Esophagus (tissue), 2 donors: ENCODE measurements around the gene PHETA1. TPM values are rescaled to one million over a fixed set of nuclear protein-coding genes. Genes with fewer than 3 reads are reported as not detected.

Experiments used
- H3K27ac ChIP-seq, 2 donors: one replicate each; pipeline ENCODE4 v1.5.1; 2013; ENCODE audit warnings: low read depth in 2 of 2, mild to moderate bottlenecking in 2 of 2, inconsistent platforms in 1 of 2, low read length in 1 of 2, moderate library complexity in 1 of 2
- H3K27me3 ChIP-seq, 2 donors: one replicate each; pipeline ENCODE4 v1.6.1; 2013; ENCODE audit warnings: low read length in 2 of 2, control low read depth in 1 of 2, mild to moderate bottlenecking in 1 of 2; ENCODE audit not compliant: insufficient read depth in 2 of 2, control insufficient read depth in 1 of 2
- H3K36me3 ChIP-seq, 2 donors: one replicate each; pipeline ENCODE4 v1.6.1; 2013; ENCODE audit warnings: low read length in 1 of 2; ENCODE audit not compliant: control insufficient read depth in 2 of 2, insufficient read depth in 2 of 2
- H3K4me1 ChIP-seq, 2 donors: one replicate each; pipeline ENCODE4 v1.6.1; 2013; ENCODE audit warnings: low read length in 1 of 2; ENCODE audit not compliant: control insufficient read depth in 2 of 2, insufficient read depth in 2 of 2
- H3K4me3 ChIP-seq, 2 donors: one replicate each; pipeline ENCODE4 v1.5.1; 2013; ENCODE audit warnings: low read length in 2 of 2, mild to moderate bottlenecking in 2 of 2, low read depth in 1 of 2, moderate library complexity in 1 of 2
- H3K9me3 ChIP-seq, 2 donors: one replicate each; pipeline ENCODE4 v1.6.1; 2013; ENCODE audit warnings: mild to moderate bottlenecking in 2 of 2, low read depth in 1 of 2, low read length in 1 of 2, moderate library complexity in 1 of 2; ENCODE audit not compliant: control insufficient read depth in 2 of 2, insufficient read depth in 1 of 2
- WGBS, 2 donors: extraction: QIAGEN DNeasy Blood & Tissue Kit; methylation state at CpG; one replicate each; pipeline ENCODE4 v1.1.7; 2013; 5-methylcytosine and 5-hydroxymethylcytosine counted together
- polyA plus RNA-seq, 2 donors: library from polyadenylated mRNA; stranded (reverse); fragments of 200-250 nt; gene quantifications; one replicate each; pipeline ENCODE4 v1.2.3, GENCODE V29; 2013
- donor health status: healthy with polysubstance abuse.
- donor health status: Bipolar disorder and iron deficiency.

Gene PHETA1
- polyA plus RNA-seq, 2 donors, result 9.0 to 10.0 TPM

DNA sequence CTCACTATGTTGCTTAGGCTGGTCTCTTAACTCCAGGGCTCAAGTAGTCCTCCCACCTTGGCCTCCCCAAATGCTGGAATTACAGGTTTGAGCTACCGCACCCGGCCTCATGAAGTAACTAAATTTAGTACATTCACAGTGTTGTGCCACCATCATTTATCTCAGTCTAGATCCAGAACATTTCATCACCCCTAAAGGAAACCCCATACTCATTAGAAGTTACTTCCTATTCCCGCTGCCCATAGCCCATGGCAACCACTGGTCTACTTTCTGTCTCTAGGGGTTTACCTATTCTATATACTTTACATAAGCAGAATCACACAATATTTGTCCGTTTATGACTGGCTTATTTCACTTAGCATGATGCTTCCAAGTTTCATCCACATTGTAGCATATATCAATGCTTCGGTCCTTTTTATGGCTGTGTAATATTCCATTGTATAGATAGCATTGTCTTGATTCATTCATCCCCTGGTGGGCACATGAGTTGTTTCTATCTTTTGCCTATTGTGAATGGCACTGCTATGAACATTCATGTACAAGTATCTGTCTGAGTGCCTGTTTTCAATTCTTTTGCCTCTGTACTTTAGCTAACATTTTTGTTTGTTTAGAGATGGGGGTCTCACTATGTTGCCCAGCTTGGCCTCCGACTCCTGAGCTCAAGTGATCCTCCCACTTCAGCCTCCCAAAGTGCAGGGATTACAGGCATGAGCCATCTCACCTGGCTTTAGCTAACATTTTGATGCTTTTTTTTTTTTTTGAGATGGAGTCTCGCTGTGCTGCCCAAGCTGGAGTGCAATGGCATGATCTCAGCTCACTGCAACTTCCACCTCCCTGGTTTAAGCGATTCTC, 26.7 kb upstream of the PHETA1 start:
- Histone ChIP-seq H3K4me1 (no peaks in the 10 kb centered on the region), H3K4me3 (no peak overlapping the region), H3K27me3 (peaks cover 0 to 2% of the 10 kb centered on the region in 2 donors), H3K9me3 (no peaks in the 10 kb centered on the region), H3K27ac (no peak overlapping the region), H3K36me3 (no peaks in the 10 kb centered on the region)
- 84 to 87% methylated on average over 8 of the region's 8 CpGs for WGBS, 2 donors

DNA sequence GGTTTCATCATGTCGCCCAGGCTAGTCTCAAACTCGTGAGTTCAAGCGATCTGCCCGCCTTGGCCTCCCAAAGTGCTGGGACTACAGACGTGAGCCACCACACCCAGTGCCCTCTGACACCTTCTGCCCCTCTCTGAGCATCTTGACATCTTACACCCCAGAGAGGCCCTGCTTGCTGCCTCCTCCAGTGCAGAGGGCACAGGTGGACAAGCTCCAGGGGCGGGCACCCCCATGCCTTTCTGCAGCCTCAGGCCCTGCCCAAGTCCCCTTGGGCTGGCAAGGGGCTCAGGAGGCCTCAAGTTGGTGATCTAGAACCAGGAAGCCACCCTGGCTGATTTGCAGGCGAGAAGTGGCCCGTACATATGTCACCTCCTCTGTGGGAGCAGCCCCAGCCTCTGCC, 25.6 kb upstream of the PHETA1 start:
- WGBS, 2 donors, result 83 to 86% methylated on average over 8 of the region's 8 CpGs
- no peaks in the 10 kb centered on the region for H3K4me1 ChIP-seq
- H3K9me3 ChIP-seq, result no peaks in the 10 kb centered on the region
- no peaks in the 10 kb centered on the region for H3K36me3 ChIP-seq
- H3K4me3 ChIP-seq, result no peak overlapping the region
- H3K27me3 ChIP-seq, result peaks cover 0 to 2% of the 10 kb centered on the region in 2 donors
- no peak overlapping the region for H3K27ac ChIP-seq

- no peak overlapping the region for H3K27ac ChIP-seq
- no peak overlapping the region for H3K4me3 ChIP-seq
- H3K27me3 ChIP-seq, result peaks cover 0 to 2% of the 10 kb centered on the region in 2 donors
- H3K9me3 ChIP-seq, result no peaks in the 10 kb centered on the region
- H3K36me3 ChIP-seq, result no peaks in the 10 kb centered on the region
- WGBS, 2 donors, result 83 to 88% methylated on average over 8 of the region's 8 CpGs
- H3K4me1 ChIP-seq, result no peaks in the 10 kb centered on the region
Measured at GRCh38 chr12:111393700-111394300, 24.9 kb upstream of the PHETA1 start.

GRCh38 chr12:111390910-111391309, 22.0 kb upstream of the PHETA1 start:
- Histone ChIP-seq H3K4me1 (no peaks in the 10 kb centered on the region), H3K27me3 (peaks cover 0 to 2% of the 10 kb centered on the region in 2 donors), H3K27ac (no peak overlapping the region), H3K36me3 (no peaks in the 10 kb centered on the region), H3K4me3 (no peak overlapping the region), H3K9me3 (no peaks in the 10 kb centered on the region)
- WGBS, 2 donors, result 79 to 91% methylated on average over 9 of the region's 9 CpGs

GRCh38 chr12:111389635-111390034, 20.7 kb upstream of the PHETA1 start:
- Histone ChIP-seq H3K36me3 (no peaks in the 10 kb centered on the region), H3K27me3 (no peaks in the 10 kb centered on the region), H3K4me1 (no peaks in the 10 kb centered on the region), H3K4me3 (no peak overlapping the region), H3K27ac (no peak overlapping the region), H3K9me3 (no peaks in the 10 kb centered on the region)
- WGBS, 2 donors, result 65 to 77% methylated on average over 7 of the region's 7 CpGs

- no peaks in the 10 kb centered on the region for H3K4me1 ChIP-seq
- H3K4me3 ChIP-seq, result no peak overlapping the region
- H3K9me3 ChIP-seq, result no peaks in the 10 kb centered on the region
- no peak overlapping the region for H3K27ac ChIP-seq
- WGBS, 2 donors, result 75 to 84% methylated on average over 9 of the region's 9 CpGs
- no peaks in the 10 kb centered on the region for H3K36me3 ChIP-seq
- no peaks in the 10 kb centered on the region for H3K27me3 ChIP-seq
Measured at GRCh38 chr12:111387747-111388323, 18.9 kb upstream of the PHETA1 start.

GRCh38 chr12:111386885-111387284, 18.0 kb upstream of the PHETA1 start:
- Histone ChIP-seq H3K27ac (no peak overlapping the region), H3K36me3 (no peaks in the 10 kb centered on the region), H3K4me3 (no peak overlapping the region), H3K4me1 (no peaks in the 10 kb centered on the region), H3K9me3 (no peaks in the 10 kb centered on the region), H3K27me3 (no peaks in the 10 kb centered on the region)
- 24 to 31% methylated on average over 3 of the region's 3 CpGs for WGBS, 2 donors

DNA sequence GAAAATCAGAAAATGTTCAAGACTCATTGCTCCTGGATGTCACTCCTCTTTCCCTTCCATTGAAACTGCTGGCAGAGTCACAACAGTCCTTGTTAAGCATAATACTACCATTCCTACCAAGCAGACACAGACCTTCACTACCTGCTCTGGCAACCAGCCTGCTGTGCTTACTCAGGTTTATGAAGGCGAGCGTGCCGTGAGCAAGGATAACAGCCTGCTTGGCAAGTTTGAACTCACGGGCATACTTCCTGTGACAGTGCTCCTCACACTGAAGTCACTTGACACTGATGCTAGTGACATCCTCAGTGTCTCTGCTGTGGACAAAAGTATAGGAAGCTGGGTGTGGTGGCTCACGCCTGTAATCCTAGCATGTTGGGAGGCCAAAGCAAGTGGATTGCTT, 15.7 kb upstream of the PHETA1 start:
- Histone ChIP-seq H3K4me3 (no peak overlapping the region), H3K36me3 (no peaks in the 10 kb centered on the region), H3K4me1 (no peaks in the 10 kb centered on the region), H3K27me3 (no peaks in the 10 kb centered on the region), H3K9me3 (no peaks in the 10 kb centered on the region), H3K27ac (no peak overlapping the region)
- WGBS, 2 donors, result 46 to 58% methylated on average over 5 of the region's 5 CpGs

DNA sequence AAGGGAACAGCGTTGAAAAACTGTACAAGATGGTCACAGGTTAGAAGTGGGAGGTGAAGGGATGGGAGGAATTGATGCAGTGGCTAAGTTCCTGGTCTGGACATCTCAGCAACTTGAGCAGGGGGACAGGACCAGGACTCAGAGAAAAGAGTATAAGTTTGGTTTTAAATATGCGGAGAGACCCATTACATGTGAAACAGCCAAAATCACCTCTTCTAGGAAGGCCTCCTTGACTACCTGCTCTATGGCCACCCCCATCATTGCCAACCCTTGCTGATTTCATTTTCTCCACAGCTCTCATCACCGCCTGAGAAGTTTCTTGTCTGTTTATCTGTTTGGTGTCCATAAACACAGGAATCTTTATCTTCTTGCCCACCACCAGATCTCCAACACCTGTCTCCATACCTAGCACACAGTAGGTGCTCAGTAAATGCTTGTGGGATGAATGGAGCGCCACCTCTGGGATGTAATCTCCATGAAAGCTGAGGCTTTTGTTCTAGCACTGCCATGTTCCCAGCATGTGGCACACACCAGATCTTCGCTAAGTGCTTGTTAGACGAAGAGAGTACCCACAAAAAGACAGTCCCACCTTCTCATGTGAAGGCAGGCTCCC, 11.2 kb upstream of the PHETA1 start:
- Histone ChIP-seq H3K27ac (no peak overlapping the region), H3K4me1 (no peaks in the 10 kb centered on the region), H3K36me3 (no peaks in the 10 kb centered on the region), H3K4me3 (no peak overlapping the region), H3K27me3 (no peaks in the 10 kb centered on the region), H3K9me3 (no peaks in the 10 kb centered on the region)
- WGBS, 2 donors, result 91 to 94% methylated on average over 6 of the region's 6 CpGs
